GM19351 (cell line): Measurements from ENCODE around the gene FHL1.
"Not testable (repeated sequence)": the region's sequence is repeated elsewhere in the genome, so short reads cannot be mapped to it uniquely, and the experiment has no call there.

ENCODE experiments used
- ATAC-seq: cut with Tn5 transposase; IDR thresholded peaks from one replicate; pipeline ENCODE4 v1.9.1; 2021; ENCODE audit warnings: mild to moderate bottlenecking, moderate library complexity; ENCODE audit not compliant: unreplicated experiment

FHL1 gene

DNA sequence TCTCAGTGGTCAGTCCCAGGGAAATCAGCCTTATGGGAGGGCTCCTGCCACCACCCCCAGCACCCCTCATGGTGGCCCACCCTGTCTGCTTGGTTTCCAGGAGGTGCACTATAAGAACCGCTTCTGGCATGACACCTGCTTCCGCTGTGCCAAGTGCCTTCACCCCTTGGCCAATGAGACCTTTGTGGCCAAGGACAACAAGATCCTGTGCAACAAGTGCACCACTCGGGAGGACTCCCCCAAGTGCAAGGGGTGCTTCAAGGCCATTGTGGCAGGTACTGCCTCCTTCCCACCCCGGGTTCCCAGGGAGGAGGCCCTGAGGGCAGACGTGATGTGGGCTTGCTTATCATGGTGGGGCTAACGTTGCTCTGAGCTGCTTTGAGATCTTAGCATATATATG lies 59.6 kb downstream of the FHL1 start:
- no peak for ATAC-seq

DNA sequence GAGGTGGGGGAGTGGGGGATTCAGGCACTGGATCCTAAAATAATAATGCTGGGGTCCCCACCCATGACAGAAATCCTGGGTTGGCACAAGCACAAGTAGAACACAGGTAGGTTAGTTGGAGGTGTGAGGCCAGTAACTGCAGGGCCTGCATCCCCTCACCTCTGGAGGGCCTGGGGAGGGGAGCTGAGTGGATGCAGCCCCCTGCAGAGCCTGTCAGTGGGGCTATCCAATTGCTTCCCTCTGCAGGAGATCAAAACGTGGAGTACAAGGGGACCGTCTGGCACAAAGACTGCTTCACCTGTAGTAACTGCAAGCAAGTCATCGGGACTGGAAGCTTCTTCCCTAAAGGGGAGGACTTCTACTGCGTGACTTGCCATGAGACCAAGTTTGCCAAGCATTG lies 60.2 kb downstream of the FHL1 start:
- no peak for ATAC-seq

GRCh38 chrX:136209016-136209738 lies 61.8 kb downstream of the FHL1 start:
- peak; percentile 52 for ATAC-seq

DNA sequence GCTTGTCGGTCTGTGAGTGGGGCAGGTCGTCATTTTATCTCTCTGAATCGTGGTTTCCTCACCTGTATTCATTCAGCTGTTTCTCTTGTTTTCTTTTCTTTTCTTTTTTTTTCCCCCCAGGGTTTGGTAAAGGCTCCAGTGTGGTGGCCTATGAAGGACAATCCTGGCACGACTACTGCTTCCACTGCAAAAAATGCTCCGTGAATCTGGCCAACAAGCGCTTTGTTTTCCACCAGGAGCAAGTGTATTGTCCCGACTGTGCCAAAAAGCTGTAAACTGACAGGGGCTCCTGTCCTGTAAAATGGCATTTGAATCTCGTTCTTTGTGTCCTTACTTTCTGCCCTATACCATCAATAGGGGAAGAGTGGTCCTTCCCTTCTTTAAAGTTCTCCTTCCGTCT lies 62.4 kb downstream of the FHL1 start:
- no peak for ATAC-seq

- ATAC-seq = no peak
Observed at GRCh38 chrX:136210243-136210642, 62.9 kb downstream of the FHL1 start.

DNA sequence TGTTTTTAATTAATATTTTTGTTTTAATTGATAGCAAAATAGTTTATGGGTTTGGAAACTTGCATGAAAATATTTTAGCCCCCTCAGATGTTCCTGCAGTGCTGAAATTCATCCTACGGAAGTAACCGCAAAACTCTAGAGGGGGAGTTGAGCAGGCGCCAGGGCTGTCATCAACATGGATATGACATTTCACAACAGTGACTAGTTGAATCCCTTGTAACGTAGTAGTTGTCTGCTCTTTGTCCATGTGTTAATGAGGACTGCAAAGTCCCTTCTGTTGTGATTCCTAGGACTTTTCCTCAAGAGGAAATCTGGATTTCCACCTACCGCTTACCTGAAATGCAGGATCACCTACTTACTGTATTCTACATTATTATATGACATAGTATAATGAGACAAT lies 63.5 kb downstream of the FHL1 start:
- ATAC-seq = no peak

DNA sequence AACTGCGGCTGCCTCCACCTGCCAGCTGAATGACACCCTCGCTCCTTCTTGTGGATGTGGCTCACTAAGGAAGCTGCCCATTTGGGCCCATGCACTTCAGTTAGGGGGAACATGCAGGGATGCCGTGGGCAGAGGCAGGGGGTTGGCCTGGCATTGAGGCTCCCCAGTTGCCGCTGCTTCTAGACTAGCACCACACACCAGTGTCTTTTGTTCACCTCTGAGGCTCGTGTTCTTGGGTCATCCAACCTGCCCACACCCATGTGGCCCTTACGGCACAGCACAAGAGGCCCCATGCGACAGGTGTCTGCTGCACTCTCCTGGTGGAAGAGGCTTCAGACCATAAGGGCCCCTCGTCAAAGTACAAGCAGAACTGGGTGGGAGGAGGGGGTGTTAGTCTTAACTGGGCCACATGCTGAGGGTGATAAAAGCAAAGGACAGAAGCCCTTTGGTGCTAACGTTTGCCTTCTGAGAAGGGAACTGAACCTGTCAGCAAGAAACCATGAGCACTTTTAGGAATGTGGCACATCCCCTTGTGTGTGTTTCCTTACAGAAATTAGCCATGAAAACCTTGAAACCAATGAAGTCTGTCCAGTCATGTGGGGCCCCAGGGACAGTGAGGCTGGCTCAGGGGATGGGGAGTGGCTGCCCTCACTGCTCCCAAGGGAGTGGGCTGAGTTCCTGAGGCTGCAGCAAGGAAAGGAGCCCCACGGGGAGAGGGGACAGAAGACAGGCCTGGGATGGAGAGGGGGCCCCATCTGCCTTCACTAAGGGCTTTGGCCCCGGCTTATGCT lies 64.6 kb downstream of the FHL1 start:
- ATAC-seq = no peak

- ATAC-seq = no peak
Observed at GRCh38 chrX:136212557-136213111, 65.3 kb downstream of the FHL1 start.

DNA sequence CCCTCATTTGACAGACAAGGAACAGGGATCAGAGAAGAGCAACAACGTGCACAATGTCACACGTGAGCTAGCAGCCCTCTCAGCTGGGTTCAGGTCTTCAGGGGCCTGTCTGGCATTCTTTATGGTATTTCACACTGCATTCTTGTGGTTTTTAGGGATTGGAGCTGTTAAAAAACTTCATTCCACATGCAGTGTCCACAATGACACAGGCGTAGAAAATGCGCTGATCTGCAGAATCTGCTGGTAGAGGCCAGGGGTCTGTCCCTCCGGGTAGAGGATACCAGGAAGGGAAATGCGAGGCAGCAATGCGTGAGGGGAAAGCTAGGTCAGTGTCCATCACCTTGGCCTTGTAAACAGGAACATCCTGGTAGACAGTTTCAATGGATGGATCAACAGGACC lies 67.2 kb downstream of the FHL1 start:
- ATAC-seq = no peak

DNA sequence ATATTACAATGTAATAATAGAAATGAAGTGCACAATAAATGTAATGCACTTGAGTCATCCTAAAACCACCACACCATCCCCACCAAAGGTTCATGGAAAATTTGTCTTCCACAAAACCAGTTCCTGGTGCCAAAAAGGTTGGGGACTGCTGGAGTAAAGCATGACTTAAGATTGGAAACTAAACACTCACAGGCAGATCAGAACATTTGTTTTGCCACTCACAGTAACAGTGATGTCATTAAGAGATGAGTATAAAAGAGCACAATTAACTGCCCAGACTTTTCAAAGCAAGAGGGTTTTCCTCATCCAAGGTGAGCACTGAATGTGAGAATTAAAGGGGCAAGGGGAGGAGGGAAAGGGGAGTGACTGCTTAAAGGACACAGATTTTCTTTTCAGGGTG lies 68.2 kb downstream of the FHL1 start:
- no peak for ATAC-seq

DNA sequence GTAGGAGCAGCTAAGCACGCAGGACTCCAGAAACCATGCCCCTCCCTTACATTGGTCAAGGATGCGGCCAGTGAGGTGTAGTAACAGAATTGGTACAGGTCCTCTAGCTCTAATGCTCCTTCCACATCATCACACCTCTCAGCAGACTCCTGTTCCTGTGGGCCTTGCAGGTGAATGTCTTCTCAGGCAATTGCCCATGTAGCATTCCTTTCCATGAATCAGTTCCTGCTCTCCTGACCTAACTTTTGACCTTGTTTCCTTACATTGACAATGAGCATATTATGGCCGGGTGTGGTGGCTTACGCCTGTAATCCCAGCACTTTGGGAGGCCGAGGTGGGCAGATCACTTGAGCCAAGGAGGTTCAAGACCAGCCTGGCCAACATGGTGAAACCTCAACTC lies 72.6 kb downstream of the FHL1 start:
- no peak for ATAC-seq

GRCh38 chrX:136220540-136220939 lies 73.2 kb downstream of the FHL1 start:
- ATAC-seq = no peak

GRCh38 chrX:136220951-136221350 lies 73.6 kb downstream of the FHL1 start:
- no peak for ATAC-seq

- ATAC-seq = no peak
Observed at GRCh38 chrX:136221851-136222513, 74.6 kb downstream of the FHL1 start.

GRCh38 chrX:136227074-136227473 lies 79.7 kb downstream of the FHL1 start:
- ATAC-seq = no peak

DNA sequence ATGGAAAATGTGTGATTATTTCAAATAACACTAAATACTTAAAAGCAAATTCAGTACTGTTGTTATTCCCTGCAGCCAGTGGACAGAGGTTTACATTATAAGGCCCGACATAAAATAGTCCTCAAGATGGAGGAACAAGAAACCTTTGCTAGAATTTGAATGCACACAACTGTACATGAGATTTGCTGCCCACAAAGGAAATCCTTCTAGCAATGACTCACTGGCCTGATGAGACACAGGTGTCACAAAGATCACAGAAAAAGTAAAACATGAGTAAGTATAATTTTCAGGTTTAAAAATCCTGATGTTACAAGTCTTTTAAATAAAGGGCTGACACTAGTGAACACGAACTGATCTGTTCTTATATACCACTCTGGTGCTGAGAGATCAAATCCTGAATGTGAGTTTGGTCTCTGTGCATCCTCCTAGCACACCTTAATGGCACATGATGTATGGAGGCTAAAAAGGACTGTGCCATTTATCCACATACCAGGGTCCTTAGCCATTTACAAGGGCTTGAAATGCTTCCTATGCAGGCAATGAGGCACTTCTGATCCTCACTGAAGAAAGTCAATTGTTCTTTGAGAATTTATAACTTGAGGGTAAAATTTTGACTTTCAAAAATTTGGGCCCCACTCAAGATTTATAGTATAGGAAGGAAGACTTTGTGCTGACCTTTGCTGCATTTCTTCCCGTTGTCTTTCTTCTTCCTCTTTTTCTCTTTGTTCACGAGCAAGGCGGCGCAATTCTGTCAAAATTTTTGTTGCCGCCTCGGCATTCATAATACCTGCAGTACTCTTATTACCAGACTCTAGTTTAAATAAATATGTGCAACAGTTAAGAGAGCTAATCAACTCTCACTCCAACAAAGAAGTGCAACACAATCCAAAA lies 80.9 kb downstream of the FHL1 start:
- peak; percentile 62 for ATAC-seq

DNA sequence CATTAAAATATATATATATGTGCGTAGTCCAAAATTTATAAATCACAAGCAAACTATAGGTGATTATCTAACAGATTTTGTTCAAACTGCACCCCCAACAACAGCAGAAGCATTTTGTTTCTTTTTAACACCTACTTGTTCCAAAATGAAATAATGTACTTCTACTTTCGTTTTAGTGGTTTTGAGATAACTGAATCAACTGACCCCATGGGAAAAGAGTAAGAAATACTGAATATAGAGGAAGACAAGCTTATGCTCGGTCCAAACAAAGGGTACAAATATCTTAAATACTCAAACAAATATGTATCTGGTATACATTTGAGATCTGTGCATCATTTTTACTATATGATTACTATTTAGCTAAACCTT lies 81.5 kb downstream of the FHL1 start:
- peak; percentile 59 for ATAC-seq

- no peak for ATAC-seq
Observed at GRCh38 chrX:136237074-136237473, 89.7 kb downstream of the FHL1 start.

- ATAC-seq = not testable (repeated sequence)
Observed at GRCh38 chrX:136237849-136238248, 90.5 kb downstream of the FHL1 start.

GRCh38 chrX:136246201-136246600 lies 98.9 kb downstream of the FHL1 start:
- no peak for ATAC-seq
